HEK293T (cell line): ENCODE data around the gene FFAR3.

Experiments used
- CTCF ChIA-PET: fragments of 350-600 bp; formaldehyde crosslinking; extraction: SDS; loops from one replicate; lab custom pipeline; 2021; ENCODE audit warnings: antibody characterized with exemption, inconsistent platforms; lab: Yijun Ruan, JAX
- POLR2A ChIA-PET: fragments of 350-600 bp; formaldehyde crosslinking; extraction: SDS; loops from one replicate; lab custom pipeline; 2020; ENCODE audit warnings: antibody characterized with exemption, inconsistent platforms; lab: Yijun Ruan, JAX
- DNase-seq: peaks from one replicate; pipeline ENCODE4 v3.0.0; 2012; ENCODE audit warnings: mixed read lengths; ENCODE audit errors: extremely low spot score
- ARNT ChIP-seq: fragments of 450-650 bp; IDR thresholded peaks from 2 replicates; pipeline ENCODE4 v1.6.1; 2017; ENCODE audit warnings: mild to moderate bottlenecking
- BHLHE40 ChIP-seq: fragments of 450-650 bp; IDR thresholded peaks from 2 replicates; pipeline ENCODE4 v1.6.1; 2016; ENCODE audit warnings: mild to moderate bottlenecking, moderate library complexity, borderline replicate concordance
- CTBP1 ChIP-seq: fragments of 450-650 bp; IDR thresholded peaks from 2 replicates; pipeline ENCODE4 v1.6.1; 2016; ENCODE audit warnings: borderline replicate concordance
- ELF4 ChIP-seq: fragments of 450-650 bp; IDR thresholded peaks from 2 replicates; pipeline ENCODE4 v1.6.1; 2017; ENCODE audit warnings: antibody characterized with exemption
- FOXA1 ChIP-seq: fragments of 450-650 bp; IDR thresholded peaks from 2 replicates; pipeline ENCODE4 v1.6.1; 2016; ENCODE audit warnings: mild to moderate bottlenecking
- FOXK2 ChIP-seq: fragments of 450-650 bp; IDR thresholded peaks from 2 replicates; pipeline ENCODE4 v1.6.1; 2016; ENCODE audit warnings: mild to moderate bottlenecking
- FOXM1 ChIP-seq: fragments of 450-650 bp; IDR thresholded peaks from 2 replicates; pipeline ENCODE4 v1.6.1; 2017; ENCODE audit warnings: mild to moderate bottlenecking, borderline replicate concordance
- HDGF ChIP-seq: fragments of 450-650 bp; IDR thresholded peaks from 2 replicates; pipeline ENCODE4 v1.6.1; 2017; ENCODE audit warnings: antibody characterized with exemption, borderline replicate concordance
- L3MBTL2 ChIP-seq: fragments of 450-650 bp; conservative IDR thresholded peaks from 2 replicates; pipeline ENCODE4 v1.6.1; 2016; ENCODE audit warnings: mild to moderate bottlenecking
- LEF1 ChIP-seq: fragments of 450-650 bp; IDR thresholded peaks from 2 replicates; pipeline ENCODE4 v1.6.1; 2017; ENCODE audit warnings: mild to moderate bottlenecking, borderline replicate concordance
- NFRKB ChIP-seq: fragments of 450-650 bp; IDR thresholded peaks from 2 replicates; pipeline ENCODE4 v1.6.1; 2016; ENCODE audit warnings: mild to moderate bottlenecking, moderate library complexity
- PKNOX1 ChIP-seq: fragments of 450-650 bp; IDR thresholded peaks from 2 replicates; pipeline ENCODE4 v1.6.1; 2016
- SP1 ChIP-seq: fragments of 450-650 bp; IDR thresholded peaks from 2 replicates; pipeline ENCODE4 v1.6.1; 2017
- SUZ12 ChIP-seq: fragments of 450-650 bp; IDR thresholded peaks from 2 replicates; pipeline ENCODE4 v1.6.1; 2016; ENCODE audit warnings: mild to moderate bottlenecking
- TARDBP ChIP-seq: fragments of 450-650 bp; IDR thresholded peaks from 2 replicates; pipeline ENCODE4 v1.6.1; 2016
- ZNF384 ChIP-seq: fragments of 450-650 bp; IDR thresholded peaks from 2 replicates; pipeline ENCODE4 v1.6.1; 2016

Gene FFAR3

GRCh38 chr19:35357867-35358573 lies at the start of gene FFAR3:
TSS of gene FFAR3 (plus strand) at chr19:35358460. CDS start at chr19:35358891, 431 bp downstream.
- ChIA-PET CTCF (interaction anchor here (1.2 kb wide), 1 partner anchor 137 kb away, joined by 4 read pairs; no protein-coding TSS in a partner anchor), POLR2A (no interaction called here)
- DNase-seq = no peak
- no peak for TF ChIP-seq ELF4
- no peak for TF ChIP-seq FOXM1
- TF ChIP-seq ZNF384 = no peak
- no peak for TF ChIP-seq NFRKB
- TF ChIP-seq BHLHE40 = no peak

- ChIA-PET CTCF (no interaction called here), POLR2A (no interaction called here)
- TF ChIP-seq HDGF (no peak), FOXK2 (no peak), FOXM1 (no peak), SP1 (no peak), ARNT (no peak), L3MBTL2 (no peak), ELF4 (no peak), ZNF384 (no peak), PKNOX1 (no peak), SUZ12 (no peak), BHLHE40 (no peak), LEF1 (no peak)
- no peak for DNase-seq
Measured at GRCh38 chr19:35308910-35309309, 49.4 kb upstream of the FFAR3 start.

GRCh38 chr19:35309481-35310279 lies 48.6 kb upstream of the FFAR3 start:
- no peak for DNase-seq
- ChIA-PET POLR2A (no interaction called here), CTCF (no interaction called here)
- TF ChIP-seq ZNF384 (no peak), SUZ12 (no peak), LEF1 (no peak), PKNOX1 (no peak), BHLHE40 (no peak), HDGF (no peak), SP1 (no peak), NFRKB (no peak), CTBP1 (no peak)

- CTCF ChIA-PET = no interaction called here
- POLR2A ChIA-PET = no interaction called here
- TF ChIP-seq HDGF (no peak), FOXK2 (no peak), CTBP1 (no peak), ARNT (no peak), L3MBTL2 (no peak), BHLHE40 (no peak)
- no peak for DNase-seq
Measured at GRCh38 chr19:35310331-35310730, 47.9 kb upstream of the FFAR3 start.

GRCh38 chr19:35310811-35311465 lies 47.3 kb upstream of the FFAR3 start:
- TF ChIP-seq NFRKB (no peak), SP1 (no peak), L3MBTL2 (no peak), PKNOX1 (no peak), ARNT (no peak), ZNF384 (no peak), HDGF (no peak), TARDBP (no peak), LEF1 (no peak), BHLHE40 (no peak), ELF4 (no peak), FOXA1 (no peak), FOXK2 (no peak), SUZ12 (no peak), FOXM1 (no peak), CTBP1 (no peak)
- DNase-seq = no peak
- POLR2A ChIA-PET = no interaction called here
- CTCF ChIA-PET = no interaction called here
